GM18870 (cell line): Measurements from ENCODE around the gene PHACTR4.
A peak's percentile ranks its signal among the peaks of the same experiment; 100 is the strongest.
"Not testable (repeated sequence)": the region's sequence is repeated elsewhere in the genome, so short reads cannot be mapped to it uniquely, and the experiment has no call there.

Experiments used
- ATAC-seq: cut with Tn5 transposase; IDR thresholded peaks from one replicate; pipeline ENCODE4 v1.9.1; 2021; ENCODE audit warnings: moderate library complexity; ENCODE audit not compliant: unreplicated experiment

PHACTR4 gene

GRCh38 chr1:28370239-28371009 lies 884 bp downstream of the PHACTR4 start:
- peak; percentile 18 for ATAC-seq

DNA sequence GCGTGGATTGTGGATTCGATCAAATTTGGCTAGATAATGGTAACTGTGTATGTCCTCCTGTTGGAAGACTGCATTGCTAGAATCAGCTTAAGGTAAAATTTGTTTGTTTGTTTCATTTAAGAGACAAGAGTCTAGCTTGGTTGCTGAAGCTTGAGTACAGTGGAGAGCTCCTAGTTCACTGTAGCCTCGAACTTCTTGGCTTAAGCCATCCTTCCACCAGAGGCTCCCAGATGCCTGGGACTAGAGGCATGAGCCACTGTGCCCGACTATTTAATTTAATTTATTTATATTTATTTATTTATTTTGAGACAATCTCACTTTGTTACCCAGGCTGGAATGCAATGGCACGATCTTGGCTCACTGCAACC lies 1.5 kb downstream of the PHACTR4 start:
- ATAC-seq = no peak

DNA sequence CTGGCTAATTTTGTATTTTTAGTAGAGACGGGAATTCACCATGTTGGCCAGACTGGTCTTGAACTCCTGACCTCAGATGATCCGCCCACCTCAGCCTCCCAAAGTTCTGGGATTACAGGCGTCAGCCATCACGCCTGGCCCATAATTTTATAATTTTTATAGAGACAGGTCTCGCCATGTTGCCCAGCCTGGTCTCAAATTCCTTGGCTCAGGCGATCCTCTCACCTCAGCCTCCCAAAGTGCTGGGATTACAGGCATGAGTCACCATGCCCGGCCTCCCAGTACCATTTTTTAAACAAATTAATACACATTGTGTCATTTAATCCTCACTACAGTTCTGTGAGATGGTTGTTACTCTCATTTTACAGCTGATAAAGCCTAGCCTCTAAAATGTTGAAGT lies 3.9 kb downstream of the PHACTR4 start:
- ATAC-seq = not testable (repeated sequence)

- no peak for ATAC-seq
Measured at GRCh38 chr1:28374297-28374696, 4.8 kb downstream of the PHACTR4 start.

DNA sequence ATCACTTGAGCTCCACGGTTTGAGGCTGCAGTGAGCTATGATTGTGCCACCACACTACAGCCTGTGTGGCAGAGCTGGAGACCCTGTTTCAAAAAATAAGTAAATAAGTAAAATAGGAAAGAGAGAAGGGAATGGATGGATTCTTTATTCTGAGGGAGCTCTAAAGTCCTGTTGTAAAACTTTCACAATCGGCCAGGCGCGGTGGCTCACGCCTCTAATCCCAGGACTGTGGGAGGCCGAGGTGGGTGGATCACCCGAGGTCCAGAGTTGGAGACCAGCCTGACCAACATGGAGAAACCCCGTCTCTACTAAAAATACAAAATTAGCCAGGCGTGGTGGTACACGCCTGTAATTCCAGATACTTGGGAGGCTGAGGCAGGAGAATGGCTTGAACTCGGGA lies 6.1 kb downstream of the PHACTR4 start:
- not testable (repeated sequence) for ATAC-seq

- ATAC-seq = not testable (repeated sequence)
Measured at GRCh38 chr1:28376195-28376594, 6.7 kb downstream of the PHACTR4 start.

DNA sequence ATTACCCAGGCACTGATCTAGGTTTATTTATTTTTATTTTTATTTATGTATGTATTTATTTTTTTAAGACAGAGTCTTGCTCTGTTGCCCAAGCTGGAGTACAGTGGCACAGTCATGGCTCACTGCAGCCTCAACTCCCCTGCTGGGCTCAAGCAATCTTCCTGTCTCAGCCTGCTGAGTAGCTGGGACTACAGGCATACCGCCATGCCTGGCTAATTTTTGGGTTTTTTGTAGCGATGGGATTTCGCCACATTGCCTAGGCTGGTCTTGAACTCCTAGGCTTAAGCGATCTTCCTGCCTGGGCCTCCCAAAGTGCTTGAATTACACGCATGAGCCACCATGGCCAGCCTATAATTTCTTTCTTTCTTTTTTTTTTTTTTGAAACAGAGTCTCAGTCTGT lies 9.4 kb downstream of the PHACTR4 start:
- no peak for ATAC-seq

- no peak for ATAC-seq
Measured at GRCh38 chr1:28380394-28380793, 10.9 kb downstream of the PHACTR4 start.

DNA sequence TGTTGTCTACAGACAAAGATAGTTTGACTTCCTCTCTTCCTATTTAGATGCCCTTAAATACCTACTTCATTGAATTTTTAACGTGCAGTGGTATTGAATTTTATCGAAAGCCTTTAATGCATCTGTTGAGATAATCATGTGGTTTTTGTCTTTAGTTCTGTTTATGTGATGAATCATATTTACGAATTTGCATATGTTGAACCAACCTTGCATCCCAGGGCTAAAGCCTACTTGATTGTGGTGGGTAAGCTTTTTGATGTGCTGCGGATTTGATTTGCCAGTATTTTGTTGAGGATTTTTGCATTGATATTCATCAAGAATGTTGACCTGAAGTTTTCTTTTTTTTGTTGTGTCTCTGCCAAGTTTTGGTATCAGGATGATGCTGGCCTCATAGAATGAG lies 14.2 kb downstream of the PHACTR4 start:
- ATAC-seq = not testable (repeated sequence)

DNA sequence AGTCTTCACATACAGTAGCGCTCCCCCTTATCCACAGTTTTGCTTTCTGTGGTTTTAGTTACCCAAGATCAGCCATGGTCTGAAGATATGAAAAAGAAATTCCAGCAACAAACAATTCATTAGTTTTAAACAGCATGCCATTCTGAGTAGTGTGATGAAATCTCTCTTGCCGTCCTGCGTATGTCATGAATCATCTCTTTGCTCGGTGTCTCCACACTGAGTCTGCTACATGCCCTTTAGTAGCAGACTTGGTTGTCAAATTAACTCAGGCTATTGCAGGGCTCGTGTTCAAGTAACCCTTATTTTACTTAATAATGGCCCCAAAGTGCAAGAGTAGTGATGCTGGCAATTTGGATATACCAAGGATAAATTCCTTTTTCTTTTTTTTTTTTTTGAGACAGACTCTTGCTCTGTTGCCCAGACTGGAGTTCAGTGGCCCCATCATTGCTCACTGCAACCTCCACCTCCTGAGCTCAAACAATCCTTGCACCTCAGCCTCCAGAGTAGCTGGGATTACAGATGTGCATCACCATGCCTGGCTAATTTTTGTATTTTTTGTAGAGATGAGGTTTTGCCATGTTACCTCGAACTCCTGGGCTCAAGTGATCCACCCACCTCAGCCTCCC lies 22.6 kb downstream of the PHACTR4 start:
- no peak for ATAC-seq

DNA sequence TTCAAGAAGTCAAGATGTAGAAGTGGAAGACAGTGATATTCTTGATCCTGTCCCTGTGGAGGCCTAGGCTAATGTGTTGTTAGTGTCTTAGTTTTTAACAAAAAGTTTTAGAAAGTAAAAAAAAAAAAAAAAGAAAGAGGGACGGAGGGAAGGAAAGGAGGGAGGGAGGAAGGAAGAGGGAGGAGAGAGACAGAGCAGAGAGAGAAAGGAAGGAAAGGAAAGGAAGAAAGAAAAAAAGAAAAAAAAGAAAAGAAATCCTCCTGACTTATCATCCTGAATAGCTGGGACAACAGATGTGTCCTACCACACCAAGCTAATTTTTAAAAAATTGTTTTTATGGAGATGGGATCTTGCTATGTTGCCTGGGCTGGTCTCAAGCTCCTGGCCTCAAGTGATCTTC lies 24.6 kb downstream of the PHACTR4 start:
- ATAC-seq = no peak

- no peak for ATAC-seq
Measured at GRCh38 chr1:28395181-28395580, 25.6 kb downstream of the PHACTR4 start.

GRCh38 chr1:28401760-28402159 lies 32.2 kb downstream of the PHACTR4 start:
- ATAC-seq = no peak

DNA sequence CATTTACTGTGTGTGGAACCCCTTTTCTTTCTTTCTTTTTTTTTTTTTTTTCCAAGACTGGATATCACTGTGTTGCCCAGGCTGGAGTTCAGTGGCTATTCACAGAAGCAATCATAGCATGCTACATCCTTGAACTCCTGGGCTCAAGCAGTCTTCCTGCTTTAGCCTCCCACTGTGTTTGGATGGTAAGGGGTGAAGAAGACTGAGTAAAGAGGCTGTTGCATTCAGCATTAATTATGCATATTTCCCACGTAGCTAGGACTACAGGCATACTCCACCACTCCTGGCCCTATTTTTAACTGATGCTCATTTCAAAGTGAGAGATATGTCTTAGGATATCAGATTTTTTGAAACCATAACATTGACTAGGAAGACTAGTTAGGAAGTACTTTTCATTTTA lies 39.5 kb downstream of the PHACTR4 start:
- ATAC-seq = no peak

- ATAC-seq = no peak
Measured at GRCh38 chr1:28411656-28412055, 42.1 kb downstream of the PHACTR4 start.

GRCh38 chr1:28412731-28413130 lies 43.2 kb downstream of the PHACTR4 start:
- ATAC-seq = no peak

DNA sequence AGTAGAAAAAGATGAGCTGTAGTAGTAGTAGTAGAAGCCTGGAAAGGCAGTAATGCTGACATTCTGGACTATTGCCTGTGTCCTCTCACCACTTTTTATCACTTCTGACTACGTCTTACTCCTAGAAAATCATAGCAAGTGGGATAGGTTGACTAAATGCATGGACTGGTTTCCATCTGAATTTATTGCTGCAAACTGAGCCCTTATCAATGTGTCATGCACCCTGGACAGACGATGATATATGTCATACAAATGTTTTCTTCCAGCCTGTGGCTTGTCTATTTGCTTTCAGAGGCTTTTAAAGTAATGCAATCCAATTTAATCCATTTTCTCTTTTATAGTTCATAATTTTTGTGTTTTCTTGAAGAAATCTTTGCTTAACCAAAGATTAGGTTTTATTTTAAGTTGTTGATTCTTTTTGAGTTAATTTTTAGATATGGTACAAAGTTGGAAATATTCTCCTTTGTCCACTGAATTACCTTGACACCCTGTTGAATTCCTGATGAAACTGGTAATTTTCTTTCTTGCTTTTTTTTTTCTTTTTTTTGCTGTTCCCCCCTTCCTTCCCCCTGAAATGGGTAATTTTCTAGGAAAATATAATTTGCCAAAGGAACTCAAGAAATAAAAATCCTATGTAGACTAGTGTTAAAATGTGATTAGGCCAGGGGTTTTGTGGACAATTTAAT lies 47.1 kb downstream of the PHACTR4 start:
- no peak for ATAC-seq

DNA sequence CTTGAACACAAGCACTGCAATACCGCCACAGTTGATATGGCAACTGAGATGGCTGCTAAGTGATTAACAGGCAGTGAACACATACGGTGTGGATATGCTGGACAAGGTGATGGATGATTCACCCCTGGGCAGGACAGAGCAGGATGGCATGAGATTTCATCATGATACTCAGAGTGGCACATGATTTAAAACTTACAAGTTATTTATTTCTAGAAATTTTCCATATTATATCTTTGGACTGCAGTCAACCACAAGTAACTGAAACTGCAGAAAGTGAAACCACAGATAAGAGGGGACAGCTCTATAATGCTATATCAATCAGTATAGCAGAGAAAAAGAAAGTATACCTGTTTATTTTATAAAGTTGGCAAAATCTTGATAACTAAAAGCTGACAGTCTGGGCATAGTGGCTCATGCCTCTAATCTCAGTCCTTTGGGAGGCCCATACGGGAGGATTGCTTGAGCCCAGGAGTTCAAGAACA lies 47.9 kb downstream of the PHACTR4 start:
- no peak for ATAC-seq

DNA sequence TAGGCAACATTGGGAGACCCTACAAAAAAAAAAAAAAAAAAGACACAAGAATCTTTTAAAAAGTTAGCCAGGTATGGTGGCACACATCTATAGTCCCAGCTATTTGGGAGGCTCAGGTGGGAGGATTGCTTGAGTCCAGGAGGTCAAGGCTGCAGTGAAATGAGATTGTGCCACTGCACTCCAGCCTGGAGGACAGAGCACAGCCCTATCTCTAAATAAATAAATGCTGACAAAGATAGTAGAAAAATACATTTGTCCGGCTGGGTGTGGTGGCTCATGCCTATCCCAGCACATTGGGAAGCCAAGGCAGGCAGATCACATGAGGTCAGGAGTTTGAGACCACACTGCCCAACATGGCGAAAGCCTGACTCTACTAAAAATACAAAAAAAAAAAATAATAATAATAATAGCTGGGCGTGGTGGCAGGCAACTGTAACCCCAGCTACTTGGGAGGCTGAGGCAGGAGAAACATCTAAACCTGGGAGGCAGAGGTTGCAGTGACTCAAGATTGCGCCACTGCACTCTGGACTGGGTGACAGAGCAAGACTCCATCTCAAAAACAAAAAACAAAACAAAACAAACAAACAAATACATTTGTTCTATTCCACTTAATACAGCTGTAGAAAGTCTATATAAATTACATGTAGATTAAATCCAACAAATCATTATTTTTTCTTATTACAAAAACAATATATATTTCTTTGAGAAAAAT lies 48.5 kb downstream of the PHACTR4 start:
- ATAC-seq = no peak

DNA sequence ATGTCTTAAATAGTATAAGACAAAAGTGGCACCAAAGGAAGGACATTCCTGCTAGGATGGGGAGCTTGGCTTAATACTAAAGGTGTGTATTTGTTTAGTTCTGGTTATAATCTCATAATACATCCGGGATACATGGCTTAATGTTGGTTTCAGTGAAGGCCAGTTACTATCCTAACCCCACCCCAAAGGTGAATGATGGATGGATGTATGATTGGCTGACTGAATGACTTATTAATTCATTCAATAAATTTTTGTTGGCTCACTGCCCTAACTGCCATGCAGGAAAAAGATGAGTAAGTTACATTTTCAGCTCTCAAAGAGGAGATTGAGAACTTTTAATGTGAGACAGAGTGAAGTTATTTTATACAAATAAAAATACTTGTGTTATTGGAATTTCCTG lies 52.2 kb downstream of the PHACTR4 start:
- ATAC-seq = no peak

DNA sequence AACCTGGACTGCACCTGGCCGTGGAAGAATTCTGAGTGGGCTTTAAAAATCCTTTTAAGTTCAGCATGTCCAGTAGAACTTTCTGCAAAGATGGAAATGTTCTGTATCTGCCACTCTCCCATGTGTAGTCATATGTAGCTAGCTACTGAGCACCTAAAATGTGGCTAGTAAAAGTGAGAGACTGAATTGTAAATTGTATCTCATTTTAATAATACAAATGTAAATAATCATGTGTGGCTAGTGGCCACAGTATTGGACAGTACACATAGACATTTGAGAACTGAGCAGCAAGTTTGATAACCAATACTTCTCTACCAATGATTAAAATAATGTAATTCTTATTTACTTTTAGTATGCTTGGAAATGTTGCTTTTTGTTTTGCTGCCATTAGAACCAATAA lies 57.3 kb downstream of the PHACTR4 start:
- ATAC-seq = no peak
